CD4-positive, CD25-positive, alpha-beta regulatory T cell (primary cell): ENCODE measurements around the gene SCG3. TPM values are rescaled to one million over a fixed set of nuclear protein-coding genes. Genes with fewer than 3 reads are reported as not detected.
"Not testable (repeated sequence)": the region's sequence is repeated elsewhere in the genome, so short reads cannot be mapped to it uniquely, and the experiment has no call there.

Experiments used
- ATAC-seq, 2 donors: fragments of 150-1000 bp; cut with Tn5 transposase; one replicate each; pipeline ENCODE4 v1.10.0; 2021; ENCODE audit warnings: low read depth in 2 of 2, moderate number of reproducible peaks in 2 of 2, moderate library complexity in 1 of 2
- DNase-seq, 3 donors: peaks; one replicate each; pipeline versions ENCODE4 v3.0.0 to v3.0.0-alpha.2; 2012 to 2022; ENCODE audit warnings: mixed read lengths in 1 of 3
- H3K27ac ChIP-seq: one replicate; pipeline ENCODE4 v1.7.0; 2013; ENCODE audit warnings: mild to moderate bottlenecking, low read length; ENCODE audit not compliant: insufficient read depth, poor library complexity, severe bottlenecking
- H3K27me3 ChIP-seq: one replicate; pipeline ENCODE4 v1.7.0; 2013; ENCODE audit warnings: low read length; ENCODE audit not compliant: control insufficient read depth, insufficient read depth
- H3K36me3 ChIP-seq: one replicate; pipeline ENCODE4 v1.7.0; 2013; ENCODE audit warnings: mild to moderate bottlenecking, low read length, moderate library complexity; ENCODE audit not compliant: control insufficient read depth, insufficient read depth
- H3K4me1 ChIP-seq: 2 replicates; pipeline ENCODE4 v1.7.0; 2013; ENCODE audit warnings: mild to moderate bottlenecking, low read length; ENCODE audit not compliant: insufficient read depth, control insufficient read depth, poor library complexity, severe bottlenecking
- H3K4me3 ChIP-seq: one replicate; pipeline ENCODE4 v1.7.0; 2013; ENCODE audit warnings: low read depth, mild to moderate bottlenecking, low read length, moderate library complexity
- H3K9me3 ChIP-seq, 2 experiments: 1 replicate in 1 of 2; 2 replicates in 1 of 2; pipeline ENCODE4 v1.7.0; 2013; ENCODE audit warnings: low read length in 2 of 2, mild to moderate bottlenecking in 1 of 2, moderate library complexity in 1 of 2; ENCODE audit not compliant: control insufficient read depth in 2 of 2
- H3K27ac Mint-ChIP-seq, 3 donors: one replicate each; pipeline ENCODE4 v1.8.0; 2020 to 2022; ENCODE audit warnings: mild to moderate bottlenecking in 3 of 3, mixed read lengths in 3 of 3, moderate library complexity in 2 of 3
- H3K27me3 Mint-ChIP-seq: one replicate; pipeline ENCODE4 v1.8.0; 2022; ENCODE audit warnings: mild to moderate bottlenecking, mixed read lengths
- H3K36me3 Mint-ChIP-seq: one replicate; pipeline ENCODE4 v1.8.0; 2020; ENCODE audit warnings: mixed read lengths
- H3K4me1 Mint-ChIP-seq, 4 donors: one replicate each; pipeline ENCODE4 v1.8.0; 2020 to 2022; ENCODE audit warnings: mixed read lengths in 4 of 4, mild to moderate bottlenecking in 1 of 4
- H3K4me3 Mint-ChIP-seq, 4 donors: one replicate each; pipeline ENCODE4 v1.8.0; 2020 to 2022; ENCODE audit warnings: mild to moderate bottlenecking in 4 of 4, mixed read lengths in 4 of 4, moderate library complexity in 3 of 4
- H3K9me3 Mint-ChIP-seq, 7 donors: one replicate each; pipeline ENCODE4 v1.8.0; 2020 to 2022; ENCODE audit warnings: mixed read lengths in 7 of 7, mild to moderate bottlenecking in 3 of 7, moderate library complexity in 2 of 7
- polyA plus RNA-seq, 4 donors: library from polyadenylated mRNA; unstranded; fragments of 300-500 nt; fragmentation: Illumina TruSeq; gene quantifications; one replicate each; pipeline ENCODE4 v1.2.3, GENCODE V29; 2021
- total RNA-seq: library from RNA; stranded (reverse); gene quantifications from one replicate; pipeline ENCODE4 v1.2.3, GENCODE V29; 2022

The SCG3 gene
- total and polyA plus RNA-seq, 5 donors from 2014 or later = not detected

DNA sequence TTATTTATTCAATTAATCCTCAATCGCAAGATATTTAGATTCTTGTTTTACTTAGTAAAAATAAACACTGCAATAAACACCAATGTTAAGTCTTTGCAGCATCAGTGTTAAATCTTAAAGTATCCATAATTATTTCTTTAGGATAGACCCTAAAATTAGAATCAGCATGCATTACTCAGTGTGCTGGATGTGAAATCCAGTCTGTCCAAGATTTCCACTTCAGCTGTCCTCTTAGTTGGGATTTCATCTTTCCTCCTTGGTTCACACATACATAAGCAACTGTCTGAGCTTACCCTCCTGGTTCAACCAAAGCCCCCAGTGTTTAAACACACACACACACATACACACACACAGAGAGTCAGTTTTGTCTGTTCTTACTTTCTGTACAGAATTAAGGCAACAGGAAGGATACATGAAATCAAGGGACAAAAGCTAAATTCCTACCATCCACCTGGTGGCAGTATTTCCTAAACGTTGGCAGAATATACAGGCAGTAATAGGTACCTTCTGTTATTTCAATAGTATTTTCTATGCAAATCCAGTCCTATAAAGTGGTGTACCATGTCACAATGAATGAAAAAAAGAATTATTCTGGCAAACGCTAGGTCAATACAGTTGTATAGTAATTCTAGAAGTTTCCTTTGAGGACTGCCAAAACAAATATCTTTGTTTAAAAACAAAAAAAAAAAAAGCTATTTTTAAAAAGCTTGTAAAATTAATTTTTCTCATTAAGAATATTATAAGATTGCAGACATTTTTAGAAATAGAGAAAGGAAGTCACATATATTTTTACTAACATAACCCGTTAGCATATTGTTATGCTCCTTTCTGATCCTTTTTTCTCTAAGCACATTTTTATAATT is 31.4 kb upstream of the SCG3 start:
- DNase-seq (peak; percentile 35 to 82 (median 72)), ATAC-seq (peak; percentile 69 to 82)
- Mint-ChIP-seq H3K27me3 (peaks cover 24% of the 10 kb centered on the region), H3K27ac (no peak overlapping the region), H3K36me3 (no peaks in the 10 kb centered on the region), H3K9me3 (no peaks in the 10 kb centered on the region), H3K4me3 (no peak overlapping the region), H3K4me1 (no peaks in the 10 kb centered on the region)
- no peak overlapping the region for H3K27ac ChIP-seq
- H3K36me3 ChIP-seq = no peaks in the 10 kb centered on the region
- H3K27me3 ChIP-seq = peaks cover 3% of the 10 kb centered on the region
- no peaks in the 10 kb centered on the region for H3K9me3 ChIP-seq
- no peaks in the 10 kb centered on the region for H3K4me1 ChIP-seq
- no peak overlapping the region for H3K4me3 ChIP-seq

DNA sequence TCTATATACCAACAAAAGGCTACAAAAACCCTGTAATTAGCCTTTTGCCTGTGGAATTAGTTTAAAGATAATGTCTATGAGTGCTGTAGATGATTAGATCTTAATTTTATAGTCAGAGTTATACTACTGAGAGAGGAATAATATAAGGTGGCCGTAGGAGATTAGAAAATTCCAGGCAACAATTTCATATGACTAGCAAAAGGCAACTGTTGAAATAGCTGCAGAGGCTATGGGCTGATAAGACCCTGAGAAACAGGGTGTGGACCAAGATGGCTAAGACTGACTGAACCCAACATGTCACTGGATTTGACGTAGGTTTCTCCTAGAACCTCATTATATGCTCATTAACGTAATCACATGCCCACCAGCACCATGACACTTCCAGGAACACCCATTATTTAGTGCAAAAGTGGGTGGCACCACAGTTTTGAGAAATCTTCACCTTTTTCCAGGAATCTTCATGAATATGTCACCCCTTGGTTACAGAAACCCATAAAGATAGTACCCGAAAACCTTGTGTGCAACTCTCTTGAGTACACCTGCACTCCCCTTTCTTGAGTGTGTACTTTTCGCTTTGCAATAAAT is 29.1 kb upstream of the SCG3 start:
- DNase-seq = peak in 1 of 3 donors; percentile 30
- Histone ChIP-seq H3K4me3 (no peak overlapping the region), H3K9me3 (no peaks in the 10 kb centered on the region), H3K4me1 (no peaks in the 10 kb centered on the region), H3K27me3 (peaks cover 3% of the 10 kb centered on the region), H3K36me3 (no peaks in the 10 kb centered on the region), H3K27ac (no peak overlapping the region)
- no peak overlapping the region for H3K4me3 Mint-ChIP-seq
- H3K27ac Mint-ChIP-seq = no peak overlapping the region
- no peak for ATAC-seq
- no peaks in the 10 kb centered on the region for H3K4me1 Mint-ChIP-seq
- H3K36me3 Mint-ChIP-seq = no peaks in the 10 kb centered on the region
- peaks cover 0 to 1% (median 0%) of the 10 kb centered on the region in 7 donors for H3K9me3 Mint-ChIP-seq
- peaks cover 7% of the 10 kb centered on the region for H3K27me3 Mint-ChIP-seq

DNA sequence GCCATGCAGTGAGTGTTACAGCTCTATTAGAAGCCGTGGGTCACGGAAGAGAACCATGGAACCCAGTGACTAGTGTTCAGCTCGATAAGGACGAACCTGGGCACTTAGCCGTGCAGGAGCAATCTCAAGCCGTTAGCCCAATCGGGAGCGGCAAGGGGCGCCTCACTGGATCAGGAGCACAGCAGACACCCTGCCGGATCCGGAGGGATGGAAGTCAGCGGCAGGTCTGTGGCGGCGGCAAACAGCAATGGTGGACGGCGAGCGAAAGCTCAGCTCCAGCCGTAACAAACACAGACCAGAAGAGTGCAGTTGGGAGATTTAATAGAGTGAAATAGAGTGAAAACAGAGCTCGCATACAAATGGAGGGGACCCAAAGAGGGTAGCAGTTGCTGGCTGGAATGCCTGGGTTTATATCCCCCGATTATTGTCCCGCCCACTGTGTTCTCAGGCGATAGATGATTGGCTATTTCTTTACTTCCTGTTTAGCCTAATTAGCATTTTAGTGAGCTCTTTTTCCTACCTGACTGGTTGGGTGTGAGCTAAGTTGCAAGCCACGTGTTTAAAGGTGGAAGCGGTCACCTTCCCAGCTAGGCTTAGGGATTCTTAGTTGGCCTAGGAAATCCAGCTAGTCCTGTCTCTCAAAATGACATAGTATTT is 25.8 kb upstream of the SCG3 start:
- H3K36me3 ChIP-seq, DNase-seq, H3K27ac Mint-ChIP-seq, H3K9me3 Mint-ChIP-seq, H3K4me1 ChIP-seq, ATAC-seq, H3K4me1 Mint-ChIP-seq, H3K27me3 Mint-ChIP-seq, H3K4me3 ChIP-seq, H3K27ac ChIP-seq, H3K4me3 Mint-ChIP-seq, H3K36me3 Mint-ChIP-seq, H3K27me3 ChIP-seq, H3K9me3 ChIP-seq: not testable (repeated sequence)

DNA sequence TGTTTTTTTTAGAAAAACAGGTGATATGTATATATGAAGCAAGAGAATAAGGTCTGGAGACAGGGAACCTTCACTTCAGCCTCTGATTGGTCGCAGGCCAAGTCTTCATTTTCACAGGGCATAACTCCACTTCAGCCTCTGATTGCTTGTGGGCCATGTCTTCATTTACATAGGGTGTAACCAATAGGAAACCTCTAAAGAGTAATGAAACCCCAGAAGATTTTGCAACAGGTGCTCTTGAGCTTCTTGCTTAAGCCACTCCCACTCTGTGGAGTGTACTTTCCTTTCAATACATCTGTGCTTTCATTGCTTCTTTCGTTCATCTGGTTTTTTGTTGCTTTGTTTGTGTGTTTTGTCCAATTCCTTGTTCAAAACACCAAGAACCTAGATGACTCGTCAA is 22.6 kb upstream of the SCG3 start:
- Histone ChIP-seq H3K36me3 (no peaks in the 10 kb centered on the region), H3K27ac (no peak overlapping the region), H3K4me1 (no peaks in the 10 kb centered on the region), H3K27me3 (no peaks in the 10 kb centered on the region), H3K4me3 (no peak overlapping the region), H3K9me3 (no peaks in the 10 kb centered on the region)
- DNase-seq (peak in 1 of 3 donors; percentile 16), ATAC-seq (no peak)
- H3K9me3 Mint-ChIP-seq = peaks cover 0 to 1% (median 0%) of the 10 kb centered on the region in 7 donors
- no peaks in the 10 kb centered on the region for H3K4me1 Mint-ChIP-seq
- peaks cover 13% of the 10 kb centered on the region for H3K27me3 Mint-ChIP-seq
- H3K4me3 Mint-ChIP-seq = no peak overlapping the region
- H3K36me3 Mint-ChIP-seq = no peaks in the 10 kb centered on the region
- no peak overlapping the region for H3K27ac Mint-ChIP-seq

DNA sequence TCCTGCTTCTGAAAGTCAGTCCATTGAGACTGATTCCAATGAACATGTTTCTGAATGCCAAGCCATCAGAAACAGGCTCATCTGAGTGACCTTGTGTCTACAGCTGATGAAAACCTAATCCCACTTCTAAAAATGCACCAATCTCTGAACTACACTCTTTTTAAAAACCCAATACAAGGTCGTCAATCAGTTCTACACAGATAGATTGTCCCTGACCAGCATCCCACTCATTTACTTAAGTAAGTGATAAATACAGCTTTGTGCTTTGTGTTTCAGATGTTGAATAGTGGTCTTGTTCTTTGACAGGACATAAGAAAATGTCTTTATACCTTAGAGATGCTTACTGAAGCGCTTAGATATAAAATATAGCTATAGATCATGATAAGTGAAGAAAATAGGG is 20.2 kb upstream of the SCG3 start:
- Mint-ChIP-seq H3K4me1 (no peaks in the 10 kb centered on the region), H3K27ac (no peak overlapping the region), H3K27me3 (peaks cover 18% of the 10 kb centered on the region), H3K36me3 (no peaks in the 10 kb centered on the region), H3K9me3 (peaks cover 0 to 1% (median 0%) of the 10 kb centered on the region in 7 donors), H3K4me3 (no peak overlapping the region)
- H3K27me3 ChIP-seq = no peaks in the 10 kb centered on the region
- DNase-seq (no peak), ATAC-seq (no peak)
- no peak overlapping the region for H3K27ac ChIP-seq
- no peaks in the 10 kb centered on the region for H3K9me3 ChIP-seq
- no peaks in the 10 kb centered on the region for H3K36me3 ChIP-seq
- no peaks in the 10 kb centered on the region for H3K4me1 ChIP-seq
- no peak overlapping the region for H3K4me3 ChIP-seq

DNA sequence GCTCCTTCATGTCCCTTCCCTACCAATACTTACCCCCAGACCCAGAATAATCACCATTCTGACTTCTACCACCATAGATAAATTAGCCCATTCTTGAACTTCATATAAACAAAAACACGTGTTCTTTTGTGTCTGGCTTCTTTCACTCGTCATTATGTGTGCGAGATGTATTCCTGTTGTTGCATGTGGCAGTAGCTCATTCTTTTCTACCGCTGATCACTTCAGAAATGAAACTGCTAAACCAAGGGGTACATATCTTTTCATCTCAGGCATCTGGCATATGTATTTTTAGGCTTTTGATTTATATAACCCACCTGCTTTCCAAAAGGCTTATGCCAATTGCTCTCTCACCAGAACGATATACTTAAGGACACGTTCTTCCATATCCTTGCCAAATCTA is 13.8 kb upstream of the SCG3 start:
- ATAC-seq (no peak), DNase-seq (no peak)
- H3K4me1 ChIP-seq = no peaks in the 10 kb centered on the region
- Mint-ChIP-seq H3K27me3 (peaks cover 28% of the 10 kb centered on the region), H3K9me3 (no peaks in the 10 kb centered on the region), H3K4me3 (no peak overlapping the region), H3K27ac (no peak overlapping the region), H3K36me3 (no peaks in the 10 kb centered on the region), H3K4me1 (no peaks in the 10 kb centered on the region)
- no peaks in the 10 kb centered on the region for H3K36me3 ChIP-seq
- H3K4me3 ChIP-seq = no peak overlapping the region
- H3K9me3 ChIP-seq = no peaks in the 10 kb centered on the region
- no peak overlapping the region for H3K27ac ChIP-seq
- peaks cover 12% of the 10 kb centered on the region for H3K27me3 ChIP-seq

DNA sequence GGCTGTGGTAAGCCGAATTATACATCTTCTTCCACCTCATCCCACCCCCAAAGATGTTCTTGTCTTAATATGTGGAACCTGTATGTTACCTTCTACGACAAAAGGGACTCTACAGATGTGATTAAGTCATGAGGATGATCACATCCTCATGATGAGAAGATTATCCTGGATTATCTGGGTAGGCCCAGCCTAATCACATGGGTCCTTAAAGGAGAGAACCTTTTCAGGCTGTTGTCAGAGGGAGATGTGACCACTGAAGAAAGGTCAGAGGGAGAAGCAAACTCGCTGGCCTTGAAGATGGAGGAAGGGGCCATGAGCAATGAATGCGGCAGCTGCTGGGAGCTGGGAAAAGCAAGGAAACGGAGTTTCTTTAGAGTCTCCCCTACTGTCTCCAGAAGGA is 12.9 kb upstream of the SCG3 start:
- H3K9me3 ChIP-seq = no peaks in the 10 kb centered on the region
- H3K27me3 ChIP-seq = peaks cover 15% of the 10 kb centered on the region
- H3K4me3 ChIP-seq = no peak overlapping the region
- H3K36me3 ChIP-seq = no peaks in the 10 kb centered on the region
- peaks cover 0 to 2% (median 0%) of the 10 kb centered on the region in 7 donors for H3K9me3 Mint-ChIP-seq
- H3K4me1 ChIP-seq = no peaks in the 10 kb centered on the region
- no peak for DNase-seq
- ATAC-seq = no peak
- no peaks in the 10 kb centered on the region for H3K4me1 Mint-ChIP-seq
- no peaks in the 10 kb centered on the region for H3K36me3 Mint-ChIP-seq
- H3K27me3 Mint-ChIP-seq = peaks cover 31% of the 10 kb centered on the region
- H3K27ac Mint-ChIP-seq = no peak overlapping the region
- no peak overlapping the region for H3K27ac ChIP-seq
- H3K4me3 Mint-ChIP-seq = no peak overlapping the region
